Astrocyte (in vitro differentiated cells and primary cell): ENCODE data around the gene HFM1.
"Not testable (repeated sequence)": the region's sequence is repeated elsewhere in the genome, so short reads cannot be mapped to it uniquely, and the experiment has no call there.

Experiments
- EZH2 ChIP-seq: IDR thresholded peaks from 2 replicates; pipeline ENCODE4 v1.6.1; 2012; ENCODE audit warnings: mild to moderate bottlenecking, low read length, inconsistent platforms; ENCODE audit not compliant: insufficient read depth
- TF ChIP-seq, protein P1 (sequence below): IDR thresholded peaks from 2 replicates; pipeline ENCODE4 v1.5.1; 2011; ENCODE audit warnings: low read depth, mild to moderate bottlenecking, inconsistent platforms, low read length, moderate library complexity; ENCODE audit not compliant: insufficient read depth

DNA sequence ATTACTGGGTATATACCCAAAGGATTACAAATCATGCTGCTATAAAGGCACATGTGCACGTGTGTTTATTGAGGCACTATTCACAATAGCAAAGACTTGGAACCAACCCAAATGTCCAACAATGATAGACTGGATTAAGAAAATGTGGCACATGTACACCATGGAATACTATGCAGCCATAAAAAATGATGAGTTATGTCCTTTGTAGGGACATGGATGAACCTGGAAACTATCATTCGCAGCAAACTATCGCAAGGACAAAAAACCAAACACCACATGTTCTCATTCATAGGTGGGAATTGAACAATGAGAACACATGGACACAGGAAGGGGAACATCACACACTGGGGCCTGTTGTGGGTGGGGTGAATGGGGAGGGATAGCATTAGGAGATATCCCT is 32.4 kb downstream of the HFM1 start:
- TF ChIP-seq, protein P1, sequence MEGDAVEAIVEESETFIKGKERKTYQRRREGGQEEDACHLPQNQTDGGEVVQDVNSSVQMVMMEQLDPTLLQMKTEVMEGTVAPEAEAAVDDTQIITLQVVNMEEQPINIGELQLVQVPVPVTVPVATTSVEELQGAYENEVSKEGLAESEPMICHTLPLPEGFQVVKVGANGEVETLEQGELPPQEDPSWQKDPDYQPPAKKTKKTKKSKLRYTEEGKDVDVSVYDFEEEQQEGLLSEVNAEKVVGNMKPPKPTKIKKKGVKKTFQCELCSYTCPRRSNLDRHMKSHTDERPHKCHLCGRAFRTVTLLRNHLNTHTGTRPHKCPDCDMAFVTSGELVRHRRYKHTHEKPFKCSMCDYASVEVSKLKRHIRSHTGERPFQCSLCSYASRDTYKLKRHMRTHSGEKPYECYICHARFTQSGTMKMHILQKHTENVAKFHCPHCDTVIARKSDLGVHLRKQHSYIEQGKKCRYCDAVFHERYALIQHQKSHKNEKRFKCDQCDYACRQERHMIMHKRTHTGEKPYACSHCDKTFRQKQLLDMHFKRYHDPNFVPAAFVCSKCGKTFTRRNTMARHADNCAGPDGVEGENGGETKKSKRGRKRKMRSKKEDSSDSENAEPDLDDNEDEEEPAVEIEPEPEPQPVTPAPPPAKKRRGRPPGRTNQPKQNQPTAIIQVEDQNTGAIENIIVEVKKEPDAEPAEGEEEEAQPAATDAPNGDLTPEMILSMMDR = not testable (repeated sequence)
- not testable (repeated sequence) for TF ChIP-seq EZH2
